HG03159 (cell line): ENCODE results near the gene PPIF.

ENCODE experiments used
- ATAC-seq: cut with Tn5 transposase; IDR thresholded peaks from one replicate; pipeline ENCODE4 v1.9.1; 2021; ENCODE audit warnings: mild to moderate bottlenecking, moderate library complexity; ENCODE audit not compliant: unreplicated experiment

Gene PPIF

DNA sequence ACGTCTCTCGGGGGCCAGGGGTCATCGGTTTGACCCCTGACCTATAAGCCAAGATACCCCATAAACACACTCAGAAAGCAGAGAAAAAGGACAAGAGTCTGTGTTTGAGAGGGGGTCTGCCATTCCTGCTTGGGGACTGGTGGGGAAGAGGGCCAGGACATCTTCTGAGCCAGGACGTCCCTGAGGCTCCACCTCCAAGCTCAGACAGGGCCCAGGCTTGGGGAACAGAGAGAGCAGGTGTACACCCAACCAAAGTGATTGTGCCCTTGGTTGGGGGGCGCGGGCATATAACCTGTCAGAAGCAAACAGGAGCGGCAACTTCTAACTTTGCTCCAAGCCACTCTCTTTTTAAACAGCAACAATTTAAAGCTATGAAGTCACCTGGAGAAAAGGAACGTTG, 33.9 kb upstream of the PPIF start:
- ATAC-seq = no peak

DNA sequence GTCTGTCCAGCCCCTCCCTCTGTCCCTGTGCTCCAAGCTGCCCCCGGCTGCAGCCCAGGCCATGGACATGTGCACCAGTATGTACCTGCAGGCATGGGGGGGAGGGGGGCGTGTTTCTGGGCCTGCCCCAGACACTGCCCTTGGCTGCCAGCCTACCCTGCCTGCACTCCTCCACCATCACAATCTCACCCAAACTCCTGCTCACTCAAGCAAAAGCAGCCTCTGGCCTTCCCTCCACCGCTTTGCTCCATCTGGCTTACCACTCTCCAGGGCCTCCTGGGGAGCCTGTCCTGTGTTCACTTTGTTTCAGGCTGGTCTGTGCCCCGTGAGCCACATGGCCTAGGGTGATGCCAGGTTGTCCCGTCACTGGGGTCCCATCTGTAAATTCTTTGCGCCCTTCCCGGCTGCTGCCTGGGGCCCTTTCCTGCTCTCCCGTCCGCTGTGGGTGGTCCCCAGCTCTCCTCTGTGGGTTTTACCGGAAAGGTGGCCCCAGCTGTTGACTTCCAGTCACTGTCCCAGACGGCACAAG, 33.3 kb upstream of the PPIF start:
- no peak for ATAC-seq

DNA sequence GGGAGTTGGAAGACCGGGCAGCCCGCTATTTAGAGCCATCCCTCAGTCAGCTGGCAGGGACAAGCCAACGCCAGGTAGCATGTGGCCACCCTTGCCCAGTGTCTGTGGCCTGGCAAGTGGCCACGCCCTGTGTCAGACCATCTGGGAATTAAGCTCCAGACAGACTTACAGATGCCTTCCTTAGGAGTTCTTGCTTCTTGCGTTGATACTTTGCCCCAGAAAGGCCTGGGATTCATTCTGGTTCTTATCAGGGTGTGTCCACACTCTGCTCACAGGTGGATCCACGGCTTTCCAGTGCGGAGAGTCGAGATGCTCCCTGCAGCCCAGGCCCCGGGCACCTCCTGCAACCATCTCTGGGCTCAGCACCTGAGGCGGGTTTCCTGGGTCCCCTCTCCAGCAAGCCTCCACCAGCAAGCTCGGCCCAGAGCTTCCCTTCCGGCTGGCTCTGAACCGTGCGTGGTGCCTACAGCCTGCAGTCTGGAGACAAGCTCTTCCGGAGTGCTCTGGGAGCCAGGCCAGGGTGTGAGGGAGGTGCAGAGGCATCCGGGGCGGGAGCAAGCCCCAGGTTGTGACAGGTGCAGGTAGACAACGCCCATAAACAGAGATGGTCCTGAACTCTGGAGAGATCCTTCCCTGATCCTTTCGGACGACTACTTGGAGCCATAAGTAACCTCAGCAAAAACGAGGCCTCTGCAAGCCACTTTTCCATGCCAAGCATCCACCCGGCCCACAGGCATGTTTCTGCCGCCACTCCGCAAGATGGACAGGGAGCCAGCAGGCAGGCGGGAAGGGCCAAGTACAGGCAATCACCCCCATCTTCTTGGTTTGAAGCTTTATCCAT, 32.3 kb upstream of the PPIF start:
- no peak for ATAC-seq

- ATAC-seq = no peak
Observed at GRCh38 chr10:79315602-79315920, 31.7 kb upstream of the PPIF start.

DNA sequence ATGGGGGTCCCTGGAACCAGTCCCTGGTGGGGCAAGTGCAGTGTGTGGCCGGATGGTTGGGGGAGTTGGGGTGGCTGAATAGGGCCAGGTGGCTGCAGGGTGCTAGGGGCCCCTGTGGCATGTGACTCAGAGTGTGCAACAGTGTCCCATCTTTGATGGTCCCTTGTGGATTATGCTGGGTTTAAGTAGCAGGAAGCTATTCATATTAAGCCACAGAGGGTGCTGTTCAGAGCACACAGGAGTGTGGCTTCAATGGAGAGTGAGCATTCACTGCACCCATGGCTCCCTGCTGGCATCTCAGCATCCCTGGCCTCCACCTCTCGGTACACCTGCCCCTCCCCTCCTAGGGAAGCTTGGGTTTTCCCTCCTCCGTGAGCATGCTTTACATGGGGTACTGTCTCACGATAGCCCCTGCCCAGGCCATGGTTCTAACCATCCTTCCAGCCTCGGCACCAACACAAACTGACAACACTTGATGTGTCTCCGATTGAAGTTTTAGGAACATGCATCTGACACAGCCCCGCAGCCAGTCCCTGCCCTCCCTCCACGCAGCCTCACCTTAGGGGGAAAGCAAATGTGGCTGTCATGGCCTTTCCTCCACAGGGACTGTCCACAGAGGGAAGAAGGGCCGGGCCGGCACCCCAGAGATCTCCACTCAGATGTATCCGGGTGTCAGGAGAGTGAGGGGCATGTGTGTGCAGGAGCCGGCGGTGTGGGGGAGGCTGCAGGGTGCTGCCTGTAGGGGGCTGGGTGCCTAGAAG, 30.4 kb upstream of the PPIF start:
- peak; percentile 69 for ATAC-seq

DNA sequence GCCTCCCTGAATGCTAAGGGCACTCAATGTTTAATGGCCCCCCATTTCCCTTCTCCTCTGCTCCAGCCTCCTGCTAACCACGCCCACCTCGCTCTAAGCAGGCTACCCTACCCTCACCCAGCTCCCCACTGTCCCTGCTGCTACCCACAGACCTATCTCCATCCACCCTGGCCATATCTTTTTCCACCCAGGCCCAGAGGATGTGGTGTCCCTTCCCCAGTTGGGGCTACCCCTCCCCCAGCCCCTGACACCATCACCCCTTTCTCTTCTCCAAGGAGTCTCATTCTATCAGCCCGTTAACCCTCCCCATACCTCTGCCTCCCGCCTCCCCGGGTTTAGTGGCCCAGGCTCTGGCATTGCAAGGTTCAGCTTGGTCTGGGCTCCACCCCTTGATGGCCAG, 28.9 kb upstream of the PPIF start:
- no peak for ATAC-seq

- no peak for ATAC-seq
Observed at GRCh38 chr10:79319115-79319771, 28.0 kb upstream of the PPIF start.

DNA sequence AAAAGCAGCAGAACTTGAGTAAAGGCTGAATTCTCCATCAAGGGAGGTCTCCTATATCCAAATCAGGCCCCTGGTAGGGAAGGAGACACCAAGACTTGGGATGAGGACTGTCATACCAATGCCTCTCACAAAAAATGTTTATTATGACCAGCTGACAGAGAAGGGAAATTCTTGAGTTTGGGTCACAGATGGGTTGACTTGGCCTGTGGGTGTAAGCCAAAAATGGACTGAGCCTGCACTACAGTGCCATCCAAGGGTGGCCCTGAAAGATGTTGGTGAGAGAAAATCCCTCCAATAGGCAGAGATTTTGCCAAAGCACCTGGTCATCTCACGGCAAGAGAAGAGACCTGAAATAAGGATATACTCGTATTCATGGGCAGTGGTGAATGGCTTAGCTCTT, 27.0 kb upstream of the PPIF start:
- ATAC-seq = no peak

- ATAC-seq = no peak
Observed at GRCh38 chr10:79320820-79321493, 26.3 kb upstream of the PPIF start.

- ATAC-seq = no peak
Observed at GRCh38 chr10:79321494-79321882, 25.8 kb upstream of the PPIF start.

GRCh38 chr10:79321951-79322350, 25.3 kb upstream of the PPIF start:
- no peak for ATAC-seq

DNA sequence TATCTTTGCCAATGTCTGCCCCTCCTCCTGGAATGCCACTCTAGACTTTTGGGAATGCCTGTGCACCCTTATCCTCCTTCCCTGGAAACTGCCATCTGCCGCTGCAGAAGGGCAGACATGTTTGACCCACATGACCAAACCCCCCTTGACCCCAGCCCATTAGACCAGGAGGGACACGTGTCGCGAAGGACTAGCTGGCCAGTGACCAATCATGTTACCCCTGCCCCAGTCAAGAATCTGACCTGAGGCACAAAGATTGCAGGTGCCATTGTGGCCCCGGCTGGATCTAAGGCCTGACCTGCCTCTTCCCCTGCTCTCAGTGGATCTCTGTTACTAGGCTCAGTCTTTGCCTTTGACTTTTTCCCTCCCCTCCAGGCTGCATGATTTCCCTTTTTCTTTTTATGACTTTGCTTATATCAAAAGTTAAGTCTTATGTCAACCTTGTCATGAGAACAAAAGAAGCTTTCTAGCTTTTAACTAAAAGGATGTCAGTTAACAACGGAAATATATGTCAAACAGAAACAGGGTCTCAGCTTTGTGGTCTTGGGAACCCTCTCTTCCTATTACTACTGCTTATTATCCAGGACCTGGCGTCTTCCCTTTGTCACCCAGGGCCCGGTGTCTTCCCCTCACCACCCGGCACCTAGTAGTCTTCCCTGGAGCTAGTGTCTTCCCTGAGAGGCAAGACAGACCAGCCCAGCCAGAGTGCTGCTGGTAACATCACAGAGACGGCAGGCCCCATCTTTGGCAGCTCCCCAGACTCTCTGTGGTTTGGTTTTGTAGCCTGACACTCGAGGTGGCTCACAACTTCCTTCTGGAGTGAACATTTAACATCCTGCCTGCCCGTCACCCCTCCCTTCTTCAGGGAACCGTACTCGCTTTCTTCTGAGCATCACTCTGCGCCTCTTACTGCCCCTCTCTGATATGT, 24.4 kb upstream of the PPIF start:
- no peak for ATAC-seq

DNA sequence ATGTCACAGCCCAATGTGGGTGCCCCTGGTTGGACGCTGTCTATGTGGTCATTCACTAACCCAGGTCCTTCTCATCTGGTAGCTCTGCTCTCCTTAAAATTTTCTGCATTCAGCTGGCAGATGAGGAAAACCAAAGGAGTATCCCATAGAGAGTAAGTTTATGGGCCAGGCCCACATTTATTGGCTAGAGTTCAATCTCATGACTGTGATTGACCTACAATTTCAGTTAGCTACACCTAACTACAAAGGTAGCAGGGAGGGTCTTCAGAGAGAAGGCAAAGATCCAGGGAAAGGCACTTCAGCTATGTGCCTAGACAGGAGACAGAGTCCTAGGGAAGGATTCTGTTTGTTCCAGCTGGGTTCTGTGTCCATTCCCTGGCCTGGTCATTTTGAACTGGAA, 23.7 kb upstream of the PPIF start:
- ATAC-seq = no peak

DNA sequence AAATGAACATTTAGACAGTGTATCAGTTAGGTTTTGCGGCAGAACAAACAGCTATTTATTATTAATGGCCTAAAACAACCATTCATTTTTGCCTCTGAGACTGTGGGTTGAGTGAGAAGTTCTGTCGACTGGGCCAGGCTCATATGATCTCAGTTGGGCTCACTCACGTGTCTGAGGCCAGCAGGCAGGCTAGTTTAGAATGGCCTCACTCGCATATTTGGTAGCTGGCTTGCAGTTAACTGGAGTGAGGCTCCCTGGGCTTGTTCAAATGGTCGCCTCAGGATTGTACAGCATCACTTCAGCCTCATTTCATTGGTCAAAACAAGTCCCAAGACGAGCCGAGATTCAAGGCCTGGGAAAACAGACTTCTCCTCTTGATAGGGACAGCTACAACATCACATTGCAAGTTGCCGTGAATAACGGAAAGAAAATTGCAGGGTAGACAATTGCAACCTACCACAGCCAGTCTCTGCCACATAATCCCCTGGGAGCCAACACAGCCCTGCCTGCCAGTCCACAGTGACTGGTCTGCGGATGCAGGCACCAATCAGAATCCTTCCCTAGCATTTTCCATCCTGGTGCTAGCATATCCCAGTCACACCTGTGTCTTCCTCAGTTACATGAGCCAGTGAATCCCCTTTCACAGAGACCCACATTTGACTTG, 23.1 kb upstream of the PPIF start:
- ATAC-seq = no peak

DNA sequence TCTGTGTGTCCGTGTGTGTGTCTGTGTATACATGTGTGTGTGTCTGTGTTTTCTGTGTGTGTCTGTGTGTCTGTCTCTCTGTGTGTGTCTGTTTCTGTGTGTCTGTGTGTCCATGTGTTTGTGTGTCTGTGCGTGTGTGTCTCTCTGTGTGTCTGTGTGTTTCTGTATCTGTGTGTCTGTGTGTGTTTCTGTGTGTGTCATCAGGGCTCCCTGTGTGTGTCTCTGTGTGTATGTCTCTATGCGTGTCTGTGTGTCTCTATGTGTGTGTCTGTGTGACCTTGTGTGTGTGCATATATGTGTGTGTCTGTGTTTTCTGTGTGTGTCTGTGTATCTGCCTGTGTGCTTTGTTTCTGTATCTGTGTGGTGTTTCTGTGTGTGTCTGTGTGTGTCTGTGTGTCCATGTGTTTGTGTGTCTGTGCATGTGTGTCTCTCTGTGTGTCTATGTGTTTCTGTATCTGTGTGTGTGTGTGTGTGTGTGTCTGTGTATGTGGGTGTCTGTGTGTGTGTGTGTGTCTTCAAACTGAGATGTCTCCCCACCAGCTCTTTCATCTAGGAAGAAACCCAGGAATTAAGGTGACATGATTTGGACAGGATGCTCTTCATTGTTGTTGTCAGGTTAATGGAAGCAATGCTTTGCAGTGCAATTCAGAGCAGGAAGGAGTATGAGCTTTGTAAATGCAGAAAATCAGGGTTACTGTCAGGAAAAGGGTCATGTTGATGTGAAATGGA, 20.7 kb upstream of the PPIF start:
- ATAC-seq = no peak

DNA sequence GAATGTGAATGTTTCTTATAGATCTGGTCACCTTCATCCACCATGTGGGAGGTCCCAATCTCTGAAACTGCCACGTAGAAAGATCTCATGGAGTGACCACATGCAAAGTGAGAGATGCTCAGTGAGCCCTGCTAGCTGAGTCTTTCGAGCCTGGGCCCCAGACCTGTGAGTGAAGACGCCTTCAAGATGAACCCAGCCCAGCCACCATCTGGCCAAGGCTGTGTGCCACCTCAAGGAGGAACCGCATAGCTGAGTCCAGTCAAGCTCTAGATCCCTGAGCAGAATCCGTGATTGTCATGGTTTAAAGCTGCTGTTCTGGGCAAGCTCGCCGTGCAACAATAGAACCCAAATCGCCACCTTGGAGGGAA, 20.2 kb upstream of the PPIF start:
- ATAC-seq = no peak

DNA sequence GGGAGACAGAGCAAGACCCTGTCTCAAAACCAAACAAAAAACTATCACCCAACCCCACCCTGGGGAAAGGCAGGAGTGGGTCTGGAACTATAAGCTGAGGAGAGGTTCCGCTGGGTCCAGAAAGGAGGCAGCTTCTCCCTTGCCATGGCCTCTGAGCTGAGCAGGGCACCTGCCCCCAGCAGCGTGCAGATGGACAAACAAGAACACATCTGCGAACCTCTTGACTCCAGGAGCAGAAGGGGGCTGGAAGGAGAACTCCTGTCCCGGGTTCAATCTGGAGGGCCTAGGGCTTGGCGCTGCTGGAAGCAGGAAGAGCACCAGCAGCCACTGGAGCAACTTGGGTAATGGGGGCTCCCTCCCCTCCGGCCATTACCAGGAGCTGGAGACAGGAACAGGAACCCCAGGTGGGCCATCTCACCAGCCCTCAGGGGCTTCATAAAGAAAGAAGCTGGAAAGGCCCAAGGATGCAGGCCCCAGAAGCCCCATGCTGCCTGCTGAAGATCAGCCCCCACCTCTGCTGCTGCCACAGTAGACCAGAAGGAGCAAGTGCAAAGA, 19.0 kb upstream of the PPIF start:
- no peak for ATAC-seq

- no peak for ATAC-seq
Observed at GRCh38 chr10:79328737-79329504, 18.3 kb upstream of the PPIF start.
